Measurements from ENCODE around the gene RPRM. TPM values are rescaled to one million over a fixed set of nuclear protein-coding genes. Genes with fewer than 3 reads are reported as not detected.

The RPRM gene
- total and polyA plus RNA-seq, 4 donors, result not detected

DNA sequence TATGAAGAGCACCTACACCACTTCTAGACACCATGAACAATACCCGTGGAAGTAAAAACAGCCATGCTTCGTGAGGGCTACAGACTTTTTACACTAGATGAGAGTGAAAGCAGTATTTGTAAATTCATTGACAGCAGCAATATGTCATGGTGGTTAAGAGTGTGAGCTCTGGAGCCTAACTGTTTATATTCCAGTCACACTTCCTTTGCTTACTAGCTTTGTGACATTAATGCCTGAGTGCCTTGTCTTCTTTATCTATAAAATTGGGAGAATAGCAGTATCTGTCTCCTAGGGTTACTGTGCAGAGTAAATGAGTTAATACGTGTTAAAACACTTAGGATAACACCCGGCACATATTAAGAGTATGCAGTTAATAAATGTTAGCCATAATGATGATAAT is 33.8 kb upstream of the RPRM start:
- no peak for DNase-seq (ENCODE audit: low spot score)
- Histone ChIP-seq H3K27me3 (ENCODE audit: control insufficient read depth in 4 of 4, insufficient read depth in 4 of 4, low read length in 3 of 4) (peaks cover 0 to 3% (median 0%) of the 10 kb centered on the region in 4 donors), H3K4me1 (ENCODE audit: control insufficient read depth in 4 of 4, insufficient read depth in 4 of 4, low read length in 3 of 4) (no peaks in the 10 kb centered on the region), H3K4me3 (ENCODE audit: low read depth in 1 of 3, low read length in 3 of 3) (no peak overlapping the region), H3K9me3 (ENCODE audit: control insufficient read depth in 4 of 4, low read length in 3 of 4) (no peaks in the 10 kb centered on the region), H3K27ac (ENCODE audit: low read depth in 1 of 2, low read length in 2 of 2) (no peak overlapping the region), H3K9ac (ENCODE audit: low read depth in 1 of 2, low read length in 2 of 2) (no peak overlapping the region), H3K36me3 (ENCODE audit: control insufficient read depth in 4 of 4, insufficient read depth in 3 of 4, low read depth in 1 of 4, low read length in 3 of 4) (no peaks in the 10 kb centered on the region)
- 72% methylated on average over 4 of the region's 4 CpGs for WGBS
- TF ChIP-seq, protein P1, sequence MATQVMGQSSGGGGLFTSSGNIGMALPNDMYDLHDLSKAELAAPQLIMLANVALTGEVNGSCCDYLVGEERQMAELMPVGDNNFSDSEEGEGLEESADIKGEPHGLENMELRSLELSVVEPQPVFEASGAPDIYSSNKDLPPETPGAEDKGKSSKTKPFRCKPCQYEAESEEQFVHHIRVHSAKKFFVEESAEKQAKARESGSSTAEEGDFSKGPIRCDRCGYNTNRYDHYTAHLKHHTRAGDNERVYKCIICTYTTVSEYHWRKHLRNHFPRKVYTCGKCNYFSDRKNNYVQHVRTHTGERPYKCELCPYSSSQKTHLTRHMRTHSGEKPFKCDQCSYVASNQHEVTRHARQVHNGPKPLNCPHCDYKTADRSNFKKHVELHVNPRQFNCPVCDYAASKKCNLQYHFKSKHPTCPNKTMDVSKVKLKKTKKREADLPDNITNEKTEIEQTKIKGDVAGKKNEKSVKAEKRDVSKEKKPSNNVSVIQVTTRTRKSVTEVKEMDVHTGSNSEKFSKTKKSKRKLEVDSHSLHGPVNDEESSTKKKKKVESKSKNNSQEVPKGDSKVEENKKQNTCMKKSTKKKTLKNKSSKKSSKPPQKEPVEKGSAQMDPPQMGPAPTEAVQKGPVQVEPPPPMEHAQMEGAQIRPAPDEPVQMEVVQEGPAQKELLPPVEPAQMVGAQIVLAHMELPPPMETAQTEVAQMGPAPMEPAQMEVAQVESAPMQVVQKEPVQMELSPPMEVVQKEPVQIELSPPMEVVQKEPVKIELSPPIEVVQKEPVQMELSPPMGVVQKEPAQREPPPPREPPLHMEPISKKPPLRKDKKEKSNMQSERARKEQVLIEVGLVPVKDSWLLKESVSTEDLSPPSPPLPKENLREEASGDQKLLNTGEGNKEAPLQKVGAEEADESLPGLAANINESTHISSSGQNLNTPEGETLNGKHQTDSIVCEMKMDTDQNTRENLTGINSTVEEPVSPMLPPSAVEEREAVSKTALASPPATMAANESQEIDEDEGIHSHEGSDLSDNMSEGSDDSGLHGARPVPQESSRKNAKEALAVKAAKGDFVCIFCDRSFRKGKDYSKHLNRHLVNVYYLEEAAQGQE (IDR thresholded peaks at IDR 0.05), result no peak
- TF ChIP-seq FOXA2 (IDR thresholded peaks at IDR 0.05), result no peak
- TF ChIP-seq FOXA1 (IDR thresholded peaks at IDR 0.05), result no peak
- no peak for TF ChIP-seq EGR1 (IDR thresholded peaks at IDR 0.05; ENCODE audit: low read depth in 2 of 2)
- TF ChIP-seq YY1 (IDR thresholded peaks at IDR 0.05), result no peak
- TF ChIP-seq, protein P2, sequence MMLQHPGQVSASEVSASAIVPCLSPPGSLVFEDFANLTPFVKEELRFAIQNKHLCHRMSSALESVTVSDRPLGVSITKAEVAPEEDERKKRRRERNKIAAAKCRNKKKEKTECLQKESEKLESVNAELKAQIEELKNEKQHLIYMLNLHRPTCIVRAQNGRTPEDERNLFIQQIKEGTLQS (IDR thresholded peaks at IDR 0.05), result no peak
- no peak for TF ChIP-seq TAF1 (conservative IDR thresholded peaks at IDR 0.05)
- no peak for TF ChIP-seq NR2F2 (IDR thresholded peaks at IDR 0.05)
- no peak for TF ChIP-seq GABPA (IDR thresholded peaks at IDR 0.05 in 1 of 2, conservative IDR thresholded peaks at IDR 0.05 in 1 of 2)
- no peak for TF ChIP-seq SP1 (IDR thresholded peaks at IDR 0.05)
- TF ChIP-seq, protein P3, sequence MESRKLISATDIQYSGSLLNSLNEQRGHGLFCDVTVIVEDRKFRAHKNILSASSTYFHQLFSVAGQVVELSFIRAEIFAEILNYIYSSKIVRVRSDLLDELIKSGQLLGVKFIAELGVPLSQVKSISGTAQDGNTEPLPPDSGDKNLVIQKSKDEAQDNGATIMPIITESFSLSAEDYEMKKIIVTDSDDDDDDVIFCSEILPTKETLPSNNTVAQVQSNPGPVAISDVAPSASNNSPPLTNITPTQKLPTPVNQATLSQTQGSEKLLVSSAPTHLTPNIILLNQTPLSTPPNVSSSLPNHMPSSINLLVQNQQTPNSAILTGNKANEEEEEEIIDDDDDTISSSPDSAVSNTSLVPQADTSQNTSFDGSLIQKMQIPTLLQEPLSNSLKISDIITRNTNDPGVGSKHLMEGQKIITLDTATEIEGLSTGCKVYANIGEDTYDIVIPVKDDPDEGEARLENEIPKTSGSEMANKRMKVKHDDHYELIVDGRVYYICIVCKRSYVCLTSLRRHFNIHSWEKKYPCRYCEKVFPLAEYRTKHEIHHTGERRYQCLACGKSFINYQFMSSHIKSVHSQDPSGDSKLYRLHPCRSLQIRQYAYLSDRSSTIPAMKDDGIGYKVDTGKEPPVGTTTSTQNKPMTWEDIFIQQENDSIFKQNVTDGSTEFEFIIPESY (IDR thresholded peaks at IDR 0.05), result no peak
- TF ChIP-seq, protein P4, sequence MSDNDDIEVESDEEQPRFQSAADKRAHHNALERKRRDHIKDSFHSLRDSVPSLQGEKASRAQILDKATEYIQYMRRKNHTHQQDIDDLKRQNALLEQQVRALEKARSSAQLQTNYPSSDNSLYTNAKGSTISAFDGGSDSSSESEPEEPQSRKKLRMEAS (IDR thresholded peaks at IDR 0.05), result no peak
- TF ChIP-seq HNF4A (conservative IDR thresholded peaks at IDR 0.05), result no peak
- TF ChIP-seq JUND (IDR thresholded peaks at IDR 0.05), result no peak
- TF ChIP-seq RAD21 (IDR thresholded peaks at IDR 0.05), result no peak

DNA sequence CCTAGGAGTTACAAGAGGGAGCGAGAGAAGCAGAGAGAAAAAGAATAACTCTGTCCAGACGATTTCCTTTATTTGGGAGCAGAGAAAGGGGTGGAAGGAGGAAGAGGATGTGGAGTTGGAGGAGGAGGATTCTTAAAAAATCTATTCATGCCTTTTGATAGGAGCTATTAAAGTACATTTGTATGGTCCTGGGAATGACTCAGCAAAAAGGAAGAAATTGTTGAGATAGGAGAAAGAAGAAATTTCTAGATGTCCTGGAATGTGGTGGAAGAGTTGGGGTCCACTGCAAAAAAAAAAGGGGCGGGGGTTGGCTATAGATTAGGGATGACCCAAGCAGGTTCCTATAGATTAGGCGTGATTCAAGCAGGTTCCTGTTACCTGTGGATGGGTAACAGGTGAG is 32.4 kb upstream of the RPRM start:
- Histone ChIP-seq H3K4me1 (ENCODE audit: control insufficient read depth in 4 of 4, insufficient read depth in 4 of 4, low read length in 3 of 4) (no peaks in the 10 kb centered on the region), H3K27me3 (ENCODE audit: control insufficient read depth in 4 of 4, insufficient read depth in 4 of 4, low read length in 3 of 4) (peaks cover 0 to 6% (median 0%) of the 10 kb centered on the region in 4 donors), H3K9ac (ENCODE audit: low read depth in 1 of 2, low read length in 2 of 2) (no peak overlapping the region), H3K4me3 (ENCODE audit: low read depth in 1 of 3, low read length in 3 of 3) (no peak overlapping the region), H3K36me3 (ENCODE audit: control insufficient read depth in 4 of 4, insufficient read depth in 3 of 4, low read depth in 1 of 4, low read length in 3 of 4) (no peaks in the 10 kb centered on the region), H3K27ac (ENCODE audit: low read depth in 1 of 2, low read length in 2 of 2) (no peak overlapping the region), H3K9me3 (ENCODE audit: control insufficient read depth in 4 of 4, low read length in 3 of 4) (no peaks in the 10 kb centered on the region)
- no peak for DNase-seq (ENCODE audit: low spot score)
- whole genome bisulfite sequencing, result 69% methylated on average over 4 of the region's 4 CpGs
- TF ChIP-seq RXRA (IDR thresholded peaks at IDR 0.05) (no peak), JUND (IDR thresholded peaks at IDR 0.05) (no peak), SP1 (IDR thresholded peaks at IDR 0.05) (no peak), HNF4G (IDR thresholded peaks at IDR 0.05) (no peak), EGR1 (IDR thresholded peaks at IDR 0.05; ENCODE audit: low read depth in 2 of 2) (no peak), NR2F2 (IDR thresholded peaks at IDR 0.05) (no peak), TAF1 (conservative IDR thresholded peaks at IDR 0.05) (no peak), FOXA2 (IDR thresholded peaks at IDR 0.05) (no peak), RAD21 (IDR thresholded peaks at IDR 0.05) (no peak), HNF4A (conservative IDR thresholded peaks at IDR 0.05) (no peak)
- TF ChIP-seq, protein P3 (IDR thresholded peaks at IDR 0.05), result no peak
- TF ChIP-seq, protein P4 (IDR thresholded peaks at IDR 0.05), result no peak
- TF ChIP-seq, protein P5, sequence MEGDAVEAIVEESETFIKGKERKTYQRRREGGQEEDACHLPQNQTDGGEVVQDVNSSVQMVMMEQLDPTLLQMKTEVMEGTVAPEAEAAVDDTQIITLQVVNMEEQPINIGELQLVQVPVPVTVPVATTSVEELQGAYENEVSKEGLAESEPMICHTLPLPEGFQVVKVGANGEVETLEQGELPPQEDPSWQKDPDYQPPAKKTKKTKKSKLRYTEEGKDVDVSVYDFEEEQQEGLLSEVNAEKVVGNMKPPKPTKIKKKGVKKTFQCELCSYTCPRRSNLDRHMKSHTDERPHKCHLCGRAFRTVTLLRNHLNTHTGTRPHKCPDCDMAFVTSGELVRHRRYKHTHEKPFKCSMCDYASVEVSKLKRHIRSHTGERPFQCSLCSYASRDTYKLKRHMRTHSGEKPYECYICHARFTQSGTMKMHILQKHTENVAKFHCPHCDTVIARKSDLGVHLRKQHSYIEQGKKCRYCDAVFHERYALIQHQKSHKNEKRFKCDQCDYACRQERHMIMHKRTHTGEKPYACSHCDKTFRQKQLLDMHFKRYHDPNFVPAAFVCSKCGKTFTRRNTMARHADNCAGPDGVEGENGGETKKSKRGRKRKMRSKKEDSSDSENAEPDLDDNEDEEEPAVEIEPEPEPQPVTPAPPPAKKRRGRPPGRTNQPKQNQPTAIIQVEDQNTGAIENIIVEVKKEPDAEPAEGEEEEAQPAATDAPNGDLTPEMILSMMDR (IDR thresholded peaks at IDR 0.05; ENCODE audit: low read depth, low read length, missing input control), result no peak
- TF ChIP-seq, protein P1 (IDR thresholded peaks at IDR 0.05), result no peak

All from liver (tissue), 9 donors.